A549 (cell line): ENCODE results near the gene SMG6.

Experiments used
- NR3C1 ChIP-seq: fragments of >200 bp; sonication (Bioruptor Twin); formaldehyde crosslinking; IDR thresholded peaks from 3 replicates; pipeline ENCODE4 v1.6.1; 2017
- ZSCAN20 ChIP-seq: fragments of 250-450 bp; sonication (Bioruptor Pico); IDR thresholded peaks from 2 replicates; pipeline ENCODE4 v1.8.0; 2022; ENCODE audit warnings: mild to moderate bottlenecking, moderate library complexity
- TF ChIP-seq, protein P1 (sequence below): fragments of >200 bp; sonication (Bioruptor Twin); formaldehyde crosslinking; IDR thresholded peaks from 3 replicates; pipeline ENCODE4 v1.5.1; 2016

DNA sequence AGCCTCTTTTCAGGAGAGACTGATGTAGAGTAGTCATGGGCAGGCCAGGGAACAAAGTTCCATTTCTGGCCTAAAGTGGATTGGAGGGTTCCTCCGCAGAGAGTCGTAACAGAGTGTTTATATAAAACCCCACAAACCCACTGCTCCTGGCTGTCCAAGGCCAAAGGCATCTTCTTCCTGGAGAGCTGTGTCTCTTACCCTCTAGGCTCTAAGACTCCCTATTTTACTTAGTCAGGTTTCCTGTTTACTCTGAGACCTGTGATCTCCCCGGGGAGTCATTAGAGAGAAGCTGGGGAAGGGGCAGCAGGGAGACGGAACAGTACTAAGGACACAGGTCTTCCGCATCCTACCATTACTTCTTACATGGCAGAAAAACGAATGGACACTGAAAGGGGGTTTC is 179.2 kb downstream of the SMG6 start:
- TF ChIP-seq, protein P1, sequence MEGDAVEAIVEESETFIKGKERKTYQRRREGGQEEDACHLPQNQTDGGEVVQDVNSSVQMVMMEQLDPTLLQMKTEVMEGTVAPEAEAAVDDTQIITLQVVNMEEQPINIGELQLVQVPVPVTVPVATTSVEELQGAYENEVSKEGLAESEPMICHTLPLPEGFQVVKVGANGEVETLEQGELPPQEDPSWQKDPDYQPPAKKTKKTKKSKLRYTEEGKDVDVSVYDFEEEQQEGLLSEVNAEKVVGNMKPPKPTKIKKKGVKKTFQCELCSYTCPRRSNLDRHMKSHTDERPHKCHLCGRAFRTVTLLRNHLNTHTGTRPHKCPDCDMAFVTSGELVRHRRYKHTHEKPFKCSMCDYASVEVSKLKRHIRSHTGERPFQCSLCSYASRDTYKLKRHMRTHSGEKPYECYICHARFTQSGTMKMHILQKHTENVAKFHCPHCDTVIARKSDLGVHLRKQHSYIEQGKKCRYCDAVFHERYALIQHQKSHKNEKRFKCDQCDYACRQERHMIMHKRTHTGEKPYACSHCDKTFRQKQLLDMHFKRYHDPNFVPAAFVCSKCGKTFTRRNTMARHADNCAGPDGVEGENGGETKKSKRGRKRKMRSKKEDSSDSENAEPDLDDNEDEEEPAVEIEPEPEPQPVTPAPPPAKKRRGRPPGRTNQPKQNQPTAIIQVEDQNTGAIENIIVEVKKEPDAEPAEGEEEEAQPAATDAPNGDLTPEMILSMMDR: no peak
- TF ChIP-seq NR3C1: no peak
- TF ChIP-seq ZSCAN20 (CRISPR knock-in tag): no peak
